Liver (tissue), 9 donors: Measurements from ENCODE around the gene DTX3L. TPM values are rescaled to one million over a fixed set of nuclear protein-coding genes. Genes with fewer than 3 reads are reported as not detected.

Source experiments
- DNase-seq: peaks from one replicate; pipeline ENCODE4 v3.0.0-alpha.2; 2017; ENCODE audit warnings: low spot score
- H3K27ac ChIP-seq, 2 donors: one replicate each; pipeline ENCODE4 v1.7.0; 2013; ENCODE audit warnings: inconsistent platforms in 2 of 2, low read length in 2 of 2, control low read depth in 1 of 2, low read depth in 1 of 2, mild to moderate bottlenecking in 1 of 2
- H3K27me3 ChIP-seq, 4 donors: one replicate each; pipeline versions ENCODE4 v1.6.1 to v1.7.0; 2013; ENCODE audit warnings: low read length in 3 of 4, inconsistent platforms in 1 of 4, mild to moderate bottlenecking in 1 of 4, moderate library complexity in 1 of 4; ENCODE audit not compliant: control insufficient read depth in 4 of 4, insufficient read depth in 4 of 4
- H3K36me3 ChIP-seq, 4 donors: one replicate each; pipeline versions ENCODE4 v1.6.1 to v1.7.0; 2013; ENCODE audit warnings: low read length in 3 of 4, mild to moderate bottlenecking in 3 of 4, low read depth in 1 of 4, moderate library complexity in 1 of 4; ENCODE audit not compliant: control insufficient read depth in 4 of 4, insufficient read depth in 3 of 4
- H3K4me1 ChIP-seq, 4 donors: one replicate each; pipeline versions ENCODE4 v1.6.1 to v1.7.0; 2013; ENCODE audit warnings: low read length in 3 of 4, mild to moderate bottlenecking in 3 of 4, moderate library complexity in 1 of 4; ENCODE audit not compliant: control insufficient read depth in 4 of 4, insufficient read depth in 4 of 4
- H3K4me3 ChIP-seq, 3 donors: one replicate each; pipeline versions ENCODE4 v1.6.1 to v1.7.0; 2013; ENCODE audit warnings: low read length in 3 of 3, control low read depth in 1 of 3, low read depth in 1 of 3, mild to moderate bottlenecking in 1 of 3
- H3K9ac ChIP-seq, 2 donors: one replicate each; pipeline ENCODE4 v1.7.0; 2013; ENCODE audit warnings: low read length in 2 of 2, mild to moderate bottlenecking in 2 of 2, moderate library complexity in 2 of 2, control low read depth in 1 of 2, low read depth in 1 of 2
- H3K9me3 ChIP-seq, 4 donors: one replicate each; pipeline versions ENCODE4 v1.6.1 to v1.7.0; 2013; ENCODE audit warnings: low read length in 3 of 4; ENCODE audit not compliant: control insufficient read depth in 4 of 4
- CTCF ChIP-seq: fragments of 150-350 bp; IDR thresholded peaks from 2 replicates; pipeline ENCODE4 v1.5.1; 2017; ENCODE audit warnings: improper control_type of control experiment, low read depth, low read length; ENCODE audit not compliant: missing input control
- EGR1 ChIP-seq, 2 donors: IDR thresholded peaks; 2 replicates each; pipeline ENCODE4 v1.6.1; 2016 to 2018; ENCODE audit warnings: antibody characterized with exemption in 2 of 2, low read depth in 2 of 2
- FOXA1 ChIP-seq: IDR thresholded peaks from 2 replicates; pipeline ENCODE4 v1.6.1; 2016; ENCODE audit warnings: antibody characterized with exemption
- FOXA2 ChIP-seq: IDR thresholded peaks from 2 replicates; pipeline ENCODE4 v1.6.1; 2016; ENCODE audit warnings: antibody characterized with exemption
- GABPA ChIP-seq, 2 donors: IDR thresholded peaks in 1 of 2; conservative IDR thresholded peaks in 1 of 2; 2 replicates each; pipeline ENCODE4 v1.6.1; 2016; ENCODE audit warnings: antibody characterized with exemption in 2 of 2, mild to moderate bottlenecking in 1 of 2, moderate library complexity in 1 of 2
- HNF4A ChIP-seq, 2 donors: conservative IDR thresholded peaks; 2 replicates each; pipeline ENCODE4 v1.6.1; 2016; ENCODE audit warnings: antibody characterized with exemption in 2 of 2, mild to moderate bottlenecking in 2 of 2
- HNF4G ChIP-seq: IDR thresholded peaks from 2 replicates; pipeline ENCODE4 v1.6.1; 2016; ENCODE audit warnings: antibody characterized with exemption
- JUND ChIP-seq, 2 donors: IDR thresholded peaks; 2 replicates each; pipeline ENCODE4 v1.6.1; 2016; ENCODE audit warnings: antibody characterized with exemption in 2 of 2
- NR2F2 ChIP-seq: IDR thresholded peaks from 2 replicates; pipeline ENCODE4 v1.6.1; 2016; ENCODE audit warnings: antibody characterized with exemption
- RAD21 ChIP-seq, 2 donors: IDR thresholded peaks; 2 replicates each; pipeline ENCODE4 v1.6.1; 2016; ENCODE audit warnings: antibody characterized with exemption in 2 of 2, mild to moderate bottlenecking in 2 of 2
- REST ChIP-seq: IDR thresholded peaks from 2 replicates; pipeline ENCODE4 v1.6.1; 2016; ENCODE audit warnings: antibody characterized with exemption, mild to moderate bottlenecking
- RXRA ChIP-seq, 2 donors: IDR thresholded peaks; 2 replicates each; pipeline ENCODE4 v1.6.1; 2017 to 2018; ENCODE audit warnings: antibody characterized with exemption in 2 of 2, mild to moderate bottlenecking in 1 of 2
- SP1 ChIP-seq: IDR thresholded peaks from 2 replicates; pipeline ENCODE4 v1.6.1; 2018; ENCODE audit warnings: antibody characterized with exemption, mild to moderate bottlenecking
- TAF1 ChIP-seq: conservative IDR thresholded peaks from 2 replicates; pipeline ENCODE4 v1.6.1; 2016; ENCODE audit warnings: antibody characterized with exemption, mild to moderate bottlenecking
- YY1 ChIP-seq: IDR thresholded peaks from 2 replicates; pipeline ENCODE4 v1.6.1; 2016; ENCODE audit warnings: antibody characterized with exemption, mild to moderate bottlenecking
- WGBS: extraction: QIAGEN DNeasy Blood & Tissue Kit; methylation state at CpG from one replicate; pipeline ENCODE4 v1.1.7; 2013; 5-methylcytosine and 5-hydroxymethylcytosine counted together
- polyA plus RNA-seq, 2 donors: library from polyadenylated mRNA; stranded (reverse) in 1 of 2; unstranded in 1 of 2; fragments of 200-250 nt in 1 of 2; fragments of >200 nt in 1 of 2; fragmentation: Nextera tagmentation in 1 of 2; extraction: Ambion mirVana in 1 of 2; gene quantifications; one replicate each; pipeline versions ENCODE4 v1.2.1 to v1.2.3, GENCODE V29; 2013 to 2015
- total RNA-seq, 2 donors: library from RNA; depleted of rRNA; stranded (reverse); fragments of >200 nt; gene quantifications; one replicate each; pipeline ENCODE4 v1.2.3, GENCODE V29; 2014
- TF ChIP-seq, protein P1 (sequence below): IDR thresholded peaks from 2 replicates; pipeline ENCODE4 v1.6.1; 2016; ENCODE audit warnings: antibody characterized with exemption
- TF ChIP-seq, protein P2 (sequence below): IDR thresholded peaks from 2 replicates; pipeline ENCODE4 v1.6.1; 2016; ENCODE audit warnings: antibody characterized with exemption
- TF ChIP-seq, protein P3 (sequence below): IDR thresholded peaks from 2 replicates; pipeline ENCODE4 v1.6.1; 2016; ENCODE audit warnings: antibody characterized with exemption
- donor health status: healthy.
- donor health status: healthy.
- donor health status: healthy.
- donor health status: healthy.
- donor health status: healthy.

The DTX3L gene
- total and polyA plus RNA-seq, 4 donors = 16.9 to 44.5 (median 23.5) TPM

- no peak for TF ChIP-seq CTCF
- TF ChIP-seq HNF4G = no peak
- no peak for TF ChIP-seq RXRA (IDR thresholded peaks at IDR 0.05)
- no peak for TF ChIP-seq TAF1
- no peak for TF ChIP-seq NR2F2
- no peak for TF ChIP-seq HNF4A (conservative IDR thresholded peaks at IDR 0.05)
These were observed 14.1 kb downstream of the DTX3L start (continued) for GRCh38 chr3:122578069-122578740.

DNA sequence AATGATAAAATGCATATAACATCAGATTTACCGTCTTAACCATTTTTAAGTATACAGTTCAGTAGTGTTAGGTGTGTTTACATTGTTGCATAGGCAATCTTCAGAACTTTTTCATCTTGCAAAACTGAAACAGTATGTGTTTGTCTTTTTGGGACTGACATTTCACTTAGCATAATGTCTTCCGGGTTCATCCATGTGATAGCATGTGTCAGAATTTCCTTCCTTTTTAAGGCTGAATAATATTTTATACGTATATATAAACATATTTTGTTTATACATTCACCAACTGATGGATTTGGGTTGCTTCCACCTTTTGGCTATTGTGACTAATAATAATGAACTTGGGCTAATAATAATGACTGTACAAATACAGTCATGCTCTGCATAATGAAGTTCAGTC, 16.3 kb downstream of the DTX3L start:
- DNase-seq = no peak
- TF ChIP-seq TAF1 (no peak), JUND (IDR thresholded peaks at IDR 0.05) (no peak), REST (no peak), FOXA1 (no peak), YY1 (no peak), CTCF (no peak), RAD21 (IDR thresholded peaks at IDR 0.05) (no peak), SP1 (no peak), GABPA (IDR thresholded peaks at IDR 0.05 in 1 of 2, conservative IDR thresholded peaks at IDR 0.05 in 1 of 2) (no peak), HNF4A (conservative IDR thresholded peaks at IDR 0.05) (no peak), FOXA2 (no peak), EGR1 (IDR thresholded peaks at IDR 0.05; ENCODE audit: low read depth in 2 of 2) (no peak), NR2F2 (no peak), HNF4G (no peak)
- TF ChIP-seq, protein P1, sequence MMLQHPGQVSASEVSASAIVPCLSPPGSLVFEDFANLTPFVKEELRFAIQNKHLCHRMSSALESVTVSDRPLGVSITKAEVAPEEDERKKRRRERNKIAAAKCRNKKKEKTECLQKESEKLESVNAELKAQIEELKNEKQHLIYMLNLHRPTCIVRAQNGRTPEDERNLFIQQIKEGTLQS = no peak
- TF ChIP-seq, protein P2, sequence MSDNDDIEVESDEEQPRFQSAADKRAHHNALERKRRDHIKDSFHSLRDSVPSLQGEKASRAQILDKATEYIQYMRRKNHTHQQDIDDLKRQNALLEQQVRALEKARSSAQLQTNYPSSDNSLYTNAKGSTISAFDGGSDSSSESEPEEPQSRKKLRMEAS = no peak
- TF ChIP-seq, protein P3, sequence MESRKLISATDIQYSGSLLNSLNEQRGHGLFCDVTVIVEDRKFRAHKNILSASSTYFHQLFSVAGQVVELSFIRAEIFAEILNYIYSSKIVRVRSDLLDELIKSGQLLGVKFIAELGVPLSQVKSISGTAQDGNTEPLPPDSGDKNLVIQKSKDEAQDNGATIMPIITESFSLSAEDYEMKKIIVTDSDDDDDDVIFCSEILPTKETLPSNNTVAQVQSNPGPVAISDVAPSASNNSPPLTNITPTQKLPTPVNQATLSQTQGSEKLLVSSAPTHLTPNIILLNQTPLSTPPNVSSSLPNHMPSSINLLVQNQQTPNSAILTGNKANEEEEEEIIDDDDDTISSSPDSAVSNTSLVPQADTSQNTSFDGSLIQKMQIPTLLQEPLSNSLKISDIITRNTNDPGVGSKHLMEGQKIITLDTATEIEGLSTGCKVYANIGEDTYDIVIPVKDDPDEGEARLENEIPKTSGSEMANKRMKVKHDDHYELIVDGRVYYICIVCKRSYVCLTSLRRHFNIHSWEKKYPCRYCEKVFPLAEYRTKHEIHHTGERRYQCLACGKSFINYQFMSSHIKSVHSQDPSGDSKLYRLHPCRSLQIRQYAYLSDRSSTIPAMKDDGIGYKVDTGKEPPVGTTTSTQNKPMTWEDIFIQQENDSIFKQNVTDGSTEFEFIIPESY = no peak
- Histone ChIP-seq H3K9me3 (peaks cover 0 to 8% (median 6%) of the 10 kb centered on the region in 4 donors), H3K36me3 (peaks cover 0 to 3% (median 0%) of the 10 kb centered on the region in 4 donors), H3K27ac (no peak overlapping the region), H3K4me3 (no peak overlapping the region), H3K4me1 (peaks cover 0 to 2% (median 0%) of the 10 kb centered on the region in 4 donors), H3K27me3 (no peaks in the 10 kb centered on the region), H3K9ac (no peak overlapping the region)
- 61% methylated on average over 3 of the region's 3 CpGs for WGBS
